Measurements from ENCODE around the gene PDPK1.
A peak's percentile ranks its signal among the peaks of the same experiment; 100 is the strongest.

Gene PDPK1

DNA sequence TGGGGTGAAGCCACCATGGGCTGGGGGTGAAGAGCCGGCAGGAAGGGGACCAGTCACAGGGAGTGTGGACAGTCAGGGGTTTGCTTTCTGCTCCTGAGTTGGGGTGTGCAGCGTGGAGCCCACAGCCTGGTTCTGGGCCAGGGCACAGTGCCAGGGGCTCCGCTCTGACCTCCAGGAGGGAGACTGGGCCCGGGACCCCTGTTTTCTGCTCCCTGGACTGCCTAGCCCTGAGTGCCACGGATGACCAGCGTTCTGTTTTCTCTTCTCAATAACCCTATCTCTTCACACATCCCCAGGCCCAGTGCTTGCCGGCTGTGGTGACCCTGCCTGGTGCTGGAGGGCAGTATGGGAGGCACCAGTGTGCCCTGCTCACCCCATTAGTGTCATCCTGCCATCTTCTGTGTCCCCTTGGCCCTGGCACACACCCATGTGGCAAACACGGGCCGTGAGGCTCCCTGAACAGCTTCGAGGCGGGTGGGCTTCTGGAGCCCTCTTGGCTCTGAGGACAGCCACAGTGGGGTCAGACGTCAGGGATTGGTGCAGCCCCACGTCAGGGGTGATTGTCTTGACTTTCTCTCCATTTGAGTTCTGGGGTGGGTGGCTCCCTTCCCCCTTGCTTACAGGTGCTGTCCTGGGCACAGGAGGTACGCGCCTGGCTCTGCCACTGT lies 7.7 kb upstream of the PDPK1 start:
- H2AFZ ChIP-seq (ENCODE audit: low read length) = no peak overlapping the region
- peaks cover 15% of the 10 kb centered on the region for H3K4me1 ChIP-seq (ENCODE audit: insufficient read depth, low read length, severe bottlenecking)
- H3K27ac ChIP-seq (ENCODE audit: low read depth, low read length, poor library complexity, severe bottlenecking) = no peak overlapping the region
- H3K9me3 ChIP-seq (ENCODE audit: low read length) = no peaks in the 10 kb centered on the region
- no peaks in the 10 kb centered on the region for H3K27me3 ChIP-seq (ENCODE audit: insufficient read depth, low read length)
- no peak overlapping the region for H3K4me3 ChIP-seq (ENCODE audit: low read depth, low read length, poor library complexity, severe bottlenecking)
- TF ChIP-seq, protein P1, sequence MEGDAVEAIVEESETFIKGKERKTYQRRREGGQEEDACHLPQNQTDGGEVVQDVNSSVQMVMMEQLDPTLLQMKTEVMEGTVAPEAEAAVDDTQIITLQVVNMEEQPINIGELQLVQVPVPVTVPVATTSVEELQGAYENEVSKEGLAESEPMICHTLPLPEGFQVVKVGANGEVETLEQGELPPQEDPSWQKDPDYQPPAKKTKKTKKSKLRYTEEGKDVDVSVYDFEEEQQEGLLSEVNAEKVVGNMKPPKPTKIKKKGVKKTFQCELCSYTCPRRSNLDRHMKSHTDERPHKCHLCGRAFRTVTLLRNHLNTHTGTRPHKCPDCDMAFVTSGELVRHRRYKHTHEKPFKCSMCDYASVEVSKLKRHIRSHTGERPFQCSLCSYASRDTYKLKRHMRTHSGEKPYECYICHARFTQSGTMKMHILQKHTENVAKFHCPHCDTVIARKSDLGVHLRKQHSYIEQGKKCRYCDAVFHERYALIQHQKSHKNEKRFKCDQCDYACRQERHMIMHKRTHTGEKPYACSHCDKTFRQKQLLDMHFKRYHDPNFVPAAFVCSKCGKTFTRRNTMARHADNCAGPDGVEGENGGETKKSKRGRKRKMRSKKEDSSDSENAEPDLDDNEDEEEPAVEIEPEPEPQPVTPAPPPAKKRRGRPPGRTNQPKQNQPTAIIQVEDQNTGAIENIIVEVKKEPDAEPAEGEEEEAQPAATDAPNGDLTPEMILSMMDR (IDR thresholded peaks at IDR 0.05; ENCODE audit: low read length) = no peak
- no peak for TF ChIP-seq EZH2 (IDR thresholded peaks at IDR 0.05; ENCODE audit: borderline replicate concordance, low read length)
- H4K20me1 ChIP-seq (ENCODE audit: insufficient read depth, low read length) = no peaks in the 10 kb centered on the region
- no peaks in the 10 kb centered on the region for H3F3A ChIP-seq (ENCODE audit: insufficient read depth, low read length)
- no peak overlapping the region for H3K9ac ChIP-seq (ENCODE audit: low read length)
- no peak overlapping the region for H3K4me2 ChIP-seq (ENCODE audit: low read length)
- no peaks in the 10 kb centered on the region for H3K79me2 ChIP-seq (ENCODE audit: insufficient read depth, low read length)
- H3K9me2 ChIP-seq (ENCODE audit: low read depth, low read length) = no peaks in the 10 kb centered on the region
- H3K36me3 ChIP-seq (ENCODE audit: insufficient read depth, low read length) = peaks cover 33% of the 10 kb centered on the region; the same call in 1 of the 2 replicates

DNA sequence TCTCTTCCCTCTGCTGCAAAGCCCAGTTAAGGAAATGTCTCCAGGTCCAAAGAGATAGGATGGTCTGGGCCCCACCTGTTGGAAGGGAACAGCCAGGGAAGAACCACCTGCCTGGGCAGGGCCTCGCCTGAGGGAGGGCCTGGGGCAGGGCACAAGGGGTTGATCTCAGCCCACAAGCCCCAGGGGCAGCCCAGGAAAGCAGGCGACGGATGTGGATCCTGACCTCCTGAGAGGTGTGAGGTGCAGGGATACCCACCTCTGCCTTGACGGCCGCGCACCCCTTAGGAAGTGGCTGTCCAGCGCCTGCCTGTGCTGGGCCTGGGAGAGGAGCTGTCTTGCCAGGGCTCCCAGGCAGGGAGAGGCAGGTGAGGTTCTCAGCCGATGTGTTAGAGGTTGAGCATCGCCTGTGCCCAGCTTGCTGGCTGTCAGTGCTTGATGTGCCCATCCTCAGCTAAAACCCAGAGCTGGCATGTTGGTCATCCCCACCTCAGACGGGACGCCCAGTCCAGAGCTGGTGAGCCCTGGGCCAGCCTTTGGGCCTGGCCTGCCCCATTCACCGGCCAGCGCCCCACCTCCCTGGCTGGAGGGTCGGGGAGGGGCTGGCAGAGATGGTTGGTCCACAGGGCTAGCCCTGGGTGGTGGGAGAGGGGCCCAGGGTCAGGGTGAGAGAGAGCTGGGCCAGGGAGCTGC lies 7.0 kb upstream of the PDPK1 start:
- Histone ChIP-seq H3K9me3 (ENCODE audit: low read length) (no peaks in the 10 kb centered on the region), H3F3A (ENCODE audit: insufficient read depth, low read length) (no peaks in the 10 kb centered on the region), H3K4me1 (ENCODE audit: insufficient read depth, low read length, severe bottlenecking) (peaks cover 15% of the 10 kb centered on the region), H3K4me3 (ENCODE audit: low read depth, low read length, poor library complexity, severe bottlenecking) (no peak overlapping the region), H3K36me3 (ENCODE audit: insufficient read depth, low read length) (peaks cover 32% of the 10 kb centered on the region; the same call in 1 of the 2 replicates), H3K27ac (ENCODE audit: low read depth, low read length, poor library complexity, severe bottlenecking) (peak overlapping the region; percentile 70), H2AFZ (ENCODE audit: low read length) (no peak overlapping the region), H3K4me2 (ENCODE audit: low read length) (peak overlapping the region; percentile 74; the same call in 1 of the 2 replicates), H4K20me1 (ENCODE audit: insufficient read depth, low read length) (no peaks in the 10 kb centered on the region), H3K79me2 (ENCODE audit: insufficient read depth, low read length) (no peaks in the 10 kb centered on the region), H3K9ac (ENCODE audit: low read length) (peak overlapping the region; percentile 77; the same call in 1 of the 2 replicates), H3K27me3 (ENCODE audit: insufficient read depth, low read length) (no peaks in the 10 kb centered on the region), H3K9me2 (ENCODE audit: low read depth, low read length) (no peaks in the 10 kb centered on the region)
- TF ChIP-seq, protein P1 (IDR thresholded peaks at IDR 0.05; ENCODE audit: low read length) = no peak
- no peak for TF ChIP-seq EZH2 (IDR thresholded peaks at IDR 0.05; ENCODE audit: borderline replicate concordance, low read length)

DNA sequence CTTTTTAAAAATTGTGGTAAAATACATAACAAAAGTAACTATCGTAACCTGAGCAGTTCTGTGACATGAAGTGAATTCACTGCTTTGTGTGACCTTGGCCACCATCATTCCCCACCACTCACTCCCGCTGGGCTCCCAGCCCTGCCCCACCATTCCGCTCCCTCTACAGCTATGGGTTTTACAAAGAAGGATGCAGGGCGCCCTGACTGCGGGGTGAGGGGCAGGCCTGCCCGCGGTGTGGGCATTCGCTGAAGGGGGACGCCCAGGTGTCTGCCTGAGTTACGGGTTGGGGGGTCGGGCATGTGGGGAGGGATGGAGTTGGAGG lies 6.5 kb upstream of the PDPK1 start, which contains the start of gene CEMP1:
TSS of gene CEMP1 (minus strand) at position 38 of the 325 bp plus-strand sequence. CDS start 335 bp downstream, outside the sequence.
- Histone ChIP-seq H2AFZ (ENCODE audit: low read length) (no peak within 1 kb of the TSS), H3K27ac (ENCODE audit: low read depth, low read length, poor library complexity, severe bottlenecking) (peak within 1 kb of the TSS; percentile 83)

More for the DNA sequence above, 6.5 kb upstream of the PDPK1 start, which contains the start of gene CEMP1:
- H3K36me3 ChIP-seq (ENCODE audit: insufficient read depth, low read length) = peaks cover 27% of the 10 kb centered on the region; the same call in 1 of the 2 replicates
- H3K4me3 ChIP-seq (ENCODE audit: low read depth, low read length, poor library complexity, severe bottlenecking) = peak within 1 kb of the TSS; percentile 61
- no peaks in the 10 kb centered on the region for H3K79me2 ChIP-seq (ENCODE audit: insufficient read depth, low read length)
- no peaks in the 10 kb centered on the region for H3K9me3 ChIP-seq (ENCODE audit: low read length)
- H3K9ac ChIP-seq (ENCODE audit: low read length) = peak within 1 kb of the TSS; percentile 77
- no peaks in the 10 kb centered on the region for H3K27me3 ChIP-seq (ENCODE audit: insufficient read depth, low read length)
- no peaks in the 10 kb centered on the region for H3F3A ChIP-seq (ENCODE audit: insufficient read depth, low read length)
- H3K4me2 ChIP-seq (ENCODE audit: low read length) = peak within 1 kb of the TSS; percentile 74
- no peak for TF ChIP-seq EZH2 (IDR thresholded peaks at IDR 0.05; ENCODE audit: borderline replicate concordance, low read length)
- no peaks in the 10 kb centered on the region for H4K20me1 ChIP-seq (ENCODE audit: insufficient read depth, low read length)
- H3K4me1 ChIP-seq (ENCODE audit: insufficient read depth, low read length, severe bottlenecking) = peaks cover 15% of the 10 kb centered on the region
- no peaks in the 10 kb centered on the region for H3K9me2 ChIP-seq (ENCODE audit: low read depth, low read length)

All from OCI-LY1 (cell line).